DOHH2 (cell line): ENCODE results near the gene IFITM2.

Experiments
- CTCF ChIP-seq: fragments of 200-600 bp; sonication (generic); IDR thresholded peaks from one replicate; pipeline ENCODE4 v1.5.1; 2014; ENCODE audit warnings: antibody characterized with exemption, mild to moderate bottlenecking, low read depth, low read length; ENCODE audit not compliant: poor library complexity, severe bottlenecking
- EZH2phosphoT487 ChIP-seq: fragments of 200-600 bp; sonication (generic); IDR thresholded peaks from 2 replicates; pipeline ENCODE4 v1.6.1; 2017; ENCODE audit warnings: borderline replicate concordance, mild to moderate bottlenecking, antibody characterized with exemption, low read length, moderate library complexity, mixed read lengths

GRCh38 chr11:313787-314553 lies 6.4 kb downstream of the IFITM2 start, which contains the start of gene IFITM1:
- TF ChIP-seq CTCF (peak; percentile 15), EZH2phosphoT487 (no peak)
